Iris pigment epithelial cell (primary cell): ENCODE data around the gene SPATA9.

ENCODE experiments used
- DNase-seq: peaks from one replicate; pipeline ENCODE4 v3.0.0-alpha.2; 2011; ENCODE audit warnings: low read depth

SPATA9 gene, protein sequence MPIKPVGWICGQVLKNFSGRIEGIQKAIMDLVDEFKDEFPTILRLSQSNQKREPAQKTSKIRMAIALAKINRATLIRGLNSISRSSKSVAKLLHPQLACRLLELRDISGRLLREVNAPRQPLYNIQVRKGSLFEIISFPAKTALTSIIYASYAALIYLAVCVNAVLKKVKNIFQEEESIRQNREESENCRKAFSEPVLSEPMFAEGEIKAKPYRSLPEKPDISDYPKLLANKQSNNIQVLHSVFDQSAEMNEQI

DNA sequence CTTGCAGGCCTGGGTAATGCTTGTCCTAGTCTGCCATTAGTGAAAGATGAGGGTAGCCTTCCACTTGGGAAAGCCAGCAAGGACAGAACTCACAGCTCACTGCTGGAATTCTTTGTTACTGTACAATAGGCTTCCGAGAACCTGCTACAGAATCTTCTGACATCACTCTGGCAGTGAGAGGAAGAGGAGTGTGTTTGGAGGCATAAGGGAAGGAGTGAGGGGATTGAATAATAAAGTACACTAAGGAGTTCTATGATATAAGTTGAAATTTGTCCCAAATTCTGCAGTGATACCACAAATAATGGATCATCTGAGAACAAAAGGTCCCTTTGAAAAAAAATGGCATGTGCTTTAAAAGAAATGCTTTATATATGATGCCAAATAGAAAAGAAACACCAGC lies at the start of gene SPATA9:
SPATA9 (minus strand) TSS at position 101 of the 400 bp plus-strand sequence. CDS start 137 bp downstream, outside the sequence.
- DNase-seq: no peak

DNA sequence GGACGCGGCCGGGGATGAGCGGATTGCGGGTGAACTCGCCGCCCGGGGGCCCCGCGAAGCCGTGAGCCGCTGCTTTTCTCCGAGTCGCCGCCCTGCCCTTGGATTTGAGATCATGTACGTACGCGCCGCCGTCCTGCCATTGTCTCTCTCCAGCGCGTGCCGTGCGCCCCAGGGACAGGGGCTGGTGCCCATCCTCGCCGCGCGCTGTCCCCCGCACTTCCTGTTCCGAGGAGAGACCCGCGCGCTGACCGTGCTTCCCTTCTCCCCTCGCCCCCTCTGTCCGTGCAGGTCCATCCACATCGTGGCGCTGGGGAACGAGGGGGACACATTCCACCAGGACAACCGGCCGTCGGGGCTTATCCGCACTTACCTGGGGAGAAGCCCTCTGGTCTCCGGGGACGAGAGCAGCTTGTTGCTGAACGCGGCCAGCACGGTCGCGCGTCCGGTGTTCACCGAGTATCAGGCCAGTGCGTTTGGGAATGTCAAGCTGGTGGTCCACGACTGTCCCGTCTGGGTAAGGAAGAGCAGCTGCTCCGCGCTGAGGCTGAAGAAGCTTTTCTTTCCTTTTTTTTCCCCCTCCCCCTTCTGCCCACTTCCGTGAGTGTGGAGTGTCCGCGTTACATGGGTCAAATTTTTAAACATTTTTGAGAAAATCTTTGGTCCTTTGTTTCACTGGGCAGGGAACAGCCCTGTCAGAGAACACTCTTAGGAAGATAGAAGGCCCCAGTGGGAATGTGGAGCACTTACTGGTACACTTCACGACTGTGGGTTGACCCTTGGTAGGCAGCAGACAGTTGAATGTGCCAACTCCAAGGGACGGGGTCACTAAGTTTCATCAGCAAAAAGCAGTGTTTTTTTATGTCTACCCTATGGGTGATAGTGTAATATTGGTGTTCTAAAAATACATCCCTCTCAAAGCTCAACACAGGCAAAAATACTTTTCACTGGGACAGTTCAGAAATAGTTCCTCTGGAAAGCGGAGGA lies 49.1 kb upstream of the SPATA9 start:
- peak; percentile 58 for DNase-seq

DNA sequence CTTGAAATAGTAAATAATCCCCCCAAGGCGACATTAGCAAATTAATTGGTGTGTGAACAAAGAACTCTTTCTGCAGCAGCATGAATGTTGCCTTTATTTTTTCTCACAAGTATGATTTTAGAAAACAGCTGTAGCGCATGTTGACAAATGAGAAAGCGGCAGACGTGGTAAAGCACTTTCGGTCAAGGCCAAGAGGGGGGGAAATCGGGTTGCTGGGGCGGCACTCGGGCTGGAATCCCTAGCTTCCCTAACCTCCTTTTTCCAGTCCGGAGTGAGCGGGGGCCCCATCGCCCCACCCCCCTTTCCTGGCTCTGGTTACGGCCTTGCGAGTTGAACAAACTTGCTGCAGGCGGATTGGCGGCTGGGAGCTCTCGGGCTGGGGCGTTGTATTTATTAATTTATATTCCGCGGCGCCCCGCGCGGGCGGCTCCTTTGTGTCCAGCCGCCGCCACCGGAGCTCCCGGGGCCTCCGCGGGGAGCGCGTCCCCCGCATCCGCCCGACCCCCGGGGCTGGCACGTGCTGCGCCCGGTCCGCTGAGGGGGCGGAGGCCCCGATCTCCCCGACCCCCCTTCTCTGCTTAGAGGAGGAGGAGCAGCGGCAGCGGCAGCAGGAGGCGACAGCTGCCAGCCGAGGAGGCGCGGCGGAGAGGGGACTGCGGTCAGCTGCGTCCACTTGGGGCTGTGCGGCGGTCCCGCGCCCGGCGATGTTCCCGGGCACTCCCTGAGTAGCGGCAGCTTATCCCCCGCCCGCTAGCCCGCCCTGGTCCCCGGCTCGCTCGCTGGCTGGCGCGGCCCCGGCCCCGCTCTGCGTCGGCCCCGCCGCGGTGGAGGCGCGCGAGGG lies 48.2 kb upstream of the SPATA9 start, which contains the start of gene RHOBTB3:
RHOBTB3 (plus strand) TSS at position 607 of the 841 bp plus-strand sequence. CDS start 347 bp downstream, outside the sequence.
- DNase-seq: peak; percentile 97

DNA sequence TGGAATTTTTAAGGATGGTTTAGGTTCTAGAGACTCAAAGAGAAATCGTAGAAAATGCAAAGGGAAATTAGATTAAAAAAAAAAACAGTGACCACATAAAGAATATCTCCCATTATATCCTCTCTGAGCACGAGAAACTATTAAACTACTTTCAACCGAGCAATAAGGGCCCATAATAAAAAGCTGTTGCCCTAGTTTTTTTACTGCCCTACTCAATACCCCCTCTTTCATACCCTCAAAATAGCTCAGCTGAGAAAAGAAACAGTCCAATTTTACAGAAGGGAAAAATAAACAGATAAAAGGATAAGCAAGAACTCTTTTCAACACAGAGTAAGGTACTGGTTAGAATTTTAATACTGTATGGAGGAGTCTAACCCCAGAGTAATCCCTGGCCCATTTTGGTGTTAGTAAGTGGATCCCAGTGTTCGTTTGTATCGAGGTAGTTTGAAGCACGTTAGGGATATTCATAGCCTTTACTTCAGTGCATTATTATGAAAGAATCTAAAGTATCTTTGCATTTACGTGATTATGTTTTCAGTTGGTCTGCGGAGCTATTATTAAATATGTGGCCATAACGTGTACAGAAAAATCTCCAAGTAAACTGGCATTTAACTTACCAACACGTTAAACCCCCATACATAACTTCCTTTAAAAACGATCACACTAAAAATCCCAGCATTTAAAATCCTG lies 47.4 kb upstream of the SPATA9 start:
- DNase-seq: peak; percentile 40

DNA sequence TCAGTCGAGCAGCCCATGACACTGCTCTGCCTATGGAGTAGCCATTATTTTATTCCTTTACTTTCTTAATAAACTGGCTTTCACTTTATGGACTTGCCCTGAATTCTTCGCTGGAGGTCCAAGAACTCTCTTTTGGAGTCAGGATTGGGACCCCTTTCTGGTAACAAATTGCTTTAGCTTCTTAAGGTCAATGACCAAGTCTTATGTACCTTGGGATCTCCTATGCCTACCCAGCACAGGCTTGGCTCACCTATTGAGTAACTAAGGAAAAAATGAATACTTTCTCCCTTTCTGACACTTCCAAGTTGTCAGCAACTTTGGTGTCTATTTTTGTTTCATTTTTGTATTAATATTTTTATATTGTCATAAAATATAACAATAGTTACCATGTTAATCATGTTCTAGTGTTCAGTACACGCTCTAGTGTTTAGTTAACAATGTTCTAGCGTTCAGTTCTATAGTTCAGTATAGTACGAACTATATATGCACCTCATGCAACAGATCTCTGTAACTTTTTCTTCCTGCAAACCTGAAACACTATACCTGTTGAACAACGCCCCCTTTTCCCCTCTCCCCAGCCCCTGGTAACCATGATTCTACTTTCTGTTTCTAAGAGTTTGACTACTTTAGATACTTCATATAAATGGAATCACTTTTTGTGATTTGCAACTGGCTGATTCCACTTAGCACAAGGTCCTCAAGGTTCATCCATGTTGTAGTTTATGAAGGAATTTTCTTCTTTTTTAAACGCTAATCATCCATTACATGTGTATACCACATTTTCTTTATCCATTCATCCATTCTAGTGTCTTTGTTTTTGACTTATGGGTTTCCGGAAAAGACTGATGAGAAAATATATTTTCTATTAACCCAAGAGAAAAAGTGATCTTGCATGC lies 46.6 kb upstream of the SPATA9 start:
- no peak for DNase-seq

DNA sequence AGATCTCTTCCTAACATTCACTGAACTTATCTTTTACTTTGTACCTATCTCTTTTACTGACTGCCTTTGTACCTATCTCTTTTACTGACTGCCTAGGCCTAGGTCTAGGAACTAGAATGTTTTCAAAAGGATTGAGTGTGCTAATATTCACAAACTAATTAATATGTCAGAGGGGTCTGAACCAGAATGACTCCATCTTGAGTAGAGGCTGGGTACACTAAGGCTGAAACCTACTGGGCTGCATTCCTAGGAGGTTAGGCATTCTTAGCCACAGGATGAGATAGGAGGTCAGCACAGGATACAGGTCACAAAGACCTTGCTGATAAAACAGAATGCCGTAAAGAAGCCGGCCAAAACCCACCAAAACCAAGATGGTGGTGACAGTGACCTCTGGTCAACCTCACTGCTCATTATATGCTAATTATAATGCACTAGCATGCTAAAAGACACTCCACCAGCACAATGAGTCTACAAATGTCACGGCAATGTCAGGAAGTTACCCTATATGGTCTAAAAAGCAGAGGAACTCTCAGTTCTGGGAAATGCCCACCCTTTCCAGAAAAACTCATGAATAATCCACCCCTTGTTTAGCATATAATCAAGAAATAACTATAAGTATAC lies 45.8 kb upstream of the SPATA9 start:
- DNase-seq: peak; percentile 40

DNA sequence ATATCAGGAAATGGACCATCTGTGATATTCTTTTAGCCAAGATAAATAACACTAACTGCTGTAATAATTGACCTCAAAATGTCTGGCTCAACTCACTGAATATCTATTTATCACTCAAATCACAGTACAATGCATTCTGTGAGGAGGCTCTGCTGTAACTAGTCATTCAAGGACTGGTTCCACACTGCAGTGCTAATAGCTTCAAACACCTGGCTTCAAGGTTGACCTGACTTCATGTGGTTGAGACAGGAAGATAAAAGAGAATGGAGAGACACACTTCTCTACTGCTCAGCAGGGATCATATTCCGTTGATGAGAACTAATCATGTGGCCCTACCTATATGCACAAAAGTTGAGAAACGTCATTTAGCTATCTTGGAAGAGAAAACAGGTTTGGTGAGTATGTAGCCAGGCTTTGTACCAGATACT lies 45.0 kb upstream of the SPATA9 start:
- DNase-seq: peak; percentile 50

DNA sequence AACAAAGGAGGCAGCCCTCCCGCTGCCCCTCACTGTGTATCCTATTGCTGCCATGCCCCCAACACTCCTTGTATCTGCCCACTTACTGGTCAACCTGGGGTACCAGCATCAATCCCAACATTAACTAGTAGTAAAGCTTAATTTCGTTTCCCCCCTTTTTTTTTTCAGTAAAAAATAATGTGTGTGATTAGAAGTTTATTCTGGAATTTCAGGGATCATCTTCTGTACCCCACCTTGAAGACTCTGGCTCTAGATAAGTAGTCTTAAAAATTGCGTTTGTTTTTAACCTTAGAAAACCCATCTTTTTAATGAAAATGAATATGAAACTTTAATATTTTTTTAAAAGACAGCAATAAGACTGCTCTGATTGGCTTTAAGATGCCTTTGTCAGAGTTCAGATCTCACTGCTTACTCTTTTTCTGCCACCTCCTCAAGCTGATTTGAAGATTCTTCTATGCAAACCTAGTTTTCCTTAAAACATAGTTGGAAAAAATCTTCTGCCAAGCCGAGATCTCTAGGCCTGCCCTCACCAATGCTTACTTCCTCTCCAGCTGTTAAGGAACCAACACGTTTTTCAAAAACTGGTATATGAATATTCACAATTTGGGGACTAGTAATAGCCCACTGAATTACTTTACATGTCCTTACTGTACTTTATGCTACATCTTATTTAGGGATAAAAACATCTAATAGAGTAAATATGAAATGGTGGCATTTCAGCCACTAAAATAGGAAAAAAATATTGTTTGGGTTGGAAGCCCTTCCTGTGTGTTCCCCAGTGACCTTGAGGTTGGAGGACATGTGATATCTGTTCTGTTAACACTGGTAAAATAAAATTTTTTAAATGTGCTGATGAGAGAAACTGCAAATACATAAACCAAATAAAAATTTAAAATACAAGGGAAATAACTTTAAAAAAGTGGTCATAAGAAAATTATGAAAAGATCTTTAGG lies 44.3 kb upstream of the SPATA9 start:
- DNase-seq: no peak

DNA sequence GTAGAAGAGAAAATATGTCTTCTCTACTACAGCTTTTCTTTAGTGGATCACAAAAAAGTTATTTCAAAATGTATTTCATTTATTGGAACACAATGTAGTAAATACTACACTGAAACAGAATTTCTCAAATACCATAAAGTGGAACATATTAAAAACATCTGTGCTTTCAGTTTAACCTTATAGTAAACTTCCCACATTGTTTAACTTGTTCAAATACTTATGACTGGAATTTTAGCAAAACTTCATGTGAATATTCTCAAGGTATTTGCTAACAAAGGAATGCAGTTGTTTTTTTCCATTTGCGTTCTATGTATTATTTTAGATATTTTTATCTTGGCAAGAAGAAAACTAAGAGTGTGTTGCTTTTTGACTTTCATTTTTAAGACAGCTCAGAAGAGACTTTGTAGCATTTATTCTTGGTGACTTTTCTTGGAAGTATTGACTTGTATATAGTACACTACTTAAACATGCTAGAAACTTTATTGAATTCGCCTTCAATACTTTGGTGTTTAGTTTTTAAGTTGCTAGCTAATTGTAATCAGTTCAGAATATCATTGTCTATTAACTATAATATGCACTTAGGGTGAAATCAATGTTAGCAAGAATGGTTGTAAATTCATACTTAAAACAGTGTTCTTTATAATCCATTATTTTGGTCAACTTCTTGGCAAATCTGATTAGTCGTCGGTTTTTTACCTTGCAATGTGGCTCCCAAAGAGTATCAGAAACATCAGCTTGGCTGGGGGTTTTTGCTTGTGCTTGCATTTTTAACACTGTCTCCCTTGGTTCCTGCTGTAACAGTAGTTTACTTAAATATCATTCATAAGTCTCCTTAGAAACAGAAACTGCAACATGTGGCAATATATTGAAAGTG lies 43.4 kb upstream of the SPATA9 start:
- peak; percentile 79 for DNase-seq

DNA sequence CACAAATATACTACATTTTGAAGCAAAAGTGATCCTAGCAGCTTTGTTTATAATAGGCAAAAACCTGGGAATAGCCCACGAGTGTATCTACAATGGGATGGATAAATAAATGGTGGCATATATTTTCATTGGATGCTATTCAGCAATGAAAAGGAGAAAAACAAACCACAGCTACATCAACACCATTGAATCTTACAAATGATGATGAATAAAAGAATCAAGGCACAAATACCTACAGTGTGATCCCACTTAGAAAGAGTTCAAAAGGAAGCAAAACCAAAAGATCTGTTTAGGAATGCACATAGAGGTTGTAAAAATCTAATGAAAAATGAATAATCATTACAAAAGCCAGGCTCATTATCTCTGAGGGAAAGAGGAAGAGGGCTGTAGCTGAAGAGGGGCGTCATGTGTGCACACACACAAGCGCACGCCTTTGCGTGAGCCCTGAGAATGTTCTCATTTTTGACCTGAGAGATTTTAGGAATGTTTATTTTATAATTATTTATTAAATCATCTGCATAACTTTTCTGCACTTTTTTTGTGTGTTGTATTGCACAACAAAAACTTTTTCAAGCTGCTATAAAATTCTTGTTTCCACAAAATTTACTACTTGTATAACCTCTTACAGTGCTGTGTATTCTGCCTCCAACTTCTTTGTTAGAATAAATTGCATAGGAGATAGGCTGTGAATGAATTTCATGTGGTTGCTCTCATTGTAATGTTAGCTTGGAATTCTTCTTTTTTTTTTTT lies 42.5 kb upstream of the SPATA9 start:
- no peak for DNase-seq

DNA sequence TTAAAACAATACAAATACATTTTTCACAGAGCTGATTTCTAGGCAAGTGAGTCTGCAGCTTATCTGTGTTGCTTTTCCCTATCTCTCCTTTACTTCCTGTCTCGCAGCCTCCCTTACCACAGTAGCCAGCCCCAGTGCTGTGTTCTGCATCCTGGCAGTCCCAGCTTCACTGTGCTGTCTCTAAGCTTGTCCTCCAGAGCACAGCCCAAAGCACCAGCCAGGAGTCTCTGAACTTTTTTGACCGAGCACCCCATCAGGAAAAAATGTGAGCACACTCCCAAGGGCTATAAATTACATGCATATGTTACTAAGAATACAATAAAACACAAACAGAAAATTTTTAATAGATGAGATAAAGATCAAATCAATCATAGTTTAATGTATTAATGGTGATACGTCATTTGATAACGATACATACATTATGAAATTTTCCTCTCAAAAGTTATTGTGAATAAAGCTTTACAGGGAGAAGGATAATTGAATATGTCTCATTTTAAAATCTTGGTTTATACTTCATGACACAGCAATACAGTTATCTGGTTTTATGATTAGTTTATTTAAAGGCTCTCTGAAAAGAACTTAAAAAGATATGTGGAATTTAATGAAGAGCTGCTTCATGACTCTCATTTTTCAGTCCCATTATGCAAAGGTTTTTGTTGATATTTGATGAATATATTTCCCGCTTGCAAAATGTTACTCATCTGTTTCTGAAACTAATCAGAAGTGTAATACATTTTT lies 41.0 kb upstream of the SPATA9 start:
- peak; percentile 75 for DNase-seq

DNA sequence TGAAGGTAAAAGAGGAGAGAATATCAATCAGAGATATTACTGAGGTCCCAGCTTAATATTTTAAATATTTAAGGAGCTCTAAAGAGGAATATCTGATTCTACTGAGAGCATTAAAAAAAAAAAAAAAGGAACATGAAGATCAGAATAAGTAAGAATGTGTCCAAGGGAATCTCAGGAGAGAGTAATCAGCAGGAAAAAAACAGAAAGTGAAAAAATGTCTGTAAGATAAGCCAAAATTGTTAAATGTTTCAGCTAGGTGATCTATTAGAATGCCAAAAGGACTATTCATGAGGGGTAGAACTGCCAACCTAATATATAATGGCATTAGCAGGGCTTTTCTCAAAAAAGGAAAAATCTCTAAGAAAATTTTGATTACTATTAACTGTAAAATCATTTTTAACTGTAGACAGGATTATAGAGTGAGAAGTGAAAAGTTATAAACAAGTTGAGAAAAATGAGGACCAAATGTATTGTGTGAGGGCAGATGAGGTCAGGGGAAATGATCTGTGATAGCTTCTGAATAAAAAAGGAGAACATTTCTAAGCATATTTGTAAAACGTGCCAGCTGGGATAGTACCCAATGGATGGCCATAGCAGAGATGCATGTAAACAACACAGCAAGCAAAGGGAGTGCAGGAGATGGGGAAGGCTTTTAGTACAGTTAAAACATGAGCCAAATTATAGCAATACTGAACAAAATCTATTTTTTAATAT lies 38.9 kb upstream of the SPATA9 start:
- DNase-seq: no peak

DNA sequence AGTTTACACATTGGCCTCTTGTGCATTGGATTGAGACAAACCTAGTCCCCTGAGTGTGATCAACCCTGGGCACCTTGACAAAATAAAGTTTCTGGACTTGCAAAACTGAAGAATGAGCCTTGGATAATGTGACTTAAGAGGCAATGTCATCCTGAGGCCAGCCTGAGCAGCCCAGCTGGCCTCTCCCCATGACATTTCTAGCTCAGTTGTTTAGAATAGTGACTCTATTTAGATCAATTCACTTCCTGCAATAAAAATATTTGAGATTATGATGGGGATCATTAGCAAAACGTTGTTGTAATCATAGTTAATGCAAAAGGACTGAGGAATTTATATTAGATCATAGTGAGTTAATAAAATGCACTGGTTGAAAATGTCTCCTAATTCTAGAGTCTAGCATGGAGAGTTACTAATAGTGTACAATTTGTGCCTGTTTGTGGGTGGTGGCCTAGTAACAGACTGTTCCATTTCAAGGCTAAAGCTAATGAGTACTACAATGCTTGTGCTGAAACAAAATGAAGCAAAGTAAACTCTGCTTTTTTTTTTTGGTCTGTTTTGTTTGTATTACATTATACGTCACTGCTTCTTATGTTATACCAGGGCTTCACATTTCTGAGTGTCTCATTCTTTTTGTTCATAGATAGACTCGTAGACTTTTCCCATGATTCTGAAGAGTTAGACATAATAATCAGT lies 37.4 kb upstream of the SPATA9 start:
- peak; percentile 51 for DNase-seq

DNA sequence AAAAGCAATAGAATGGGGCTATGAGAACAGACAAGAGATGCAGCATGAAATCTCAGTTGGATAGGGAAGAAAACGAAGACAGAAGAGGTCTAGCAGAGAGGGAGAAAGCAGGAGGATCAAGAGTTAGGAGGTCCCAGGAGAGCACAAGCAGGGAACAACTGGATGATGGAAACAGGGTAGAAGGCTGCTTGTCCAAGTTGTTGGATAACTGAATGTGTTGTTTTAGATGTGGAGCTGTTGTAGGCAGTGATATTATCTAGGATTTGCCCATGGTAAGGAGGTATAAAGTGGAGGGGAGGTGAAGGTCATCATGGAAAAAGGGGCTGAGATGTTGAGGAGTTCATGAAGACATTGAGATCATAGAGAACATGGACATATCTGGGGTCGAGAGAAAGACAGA lies 35.9 kb upstream of the SPATA9 start:
- no peak for DNase-seq

DNA sequence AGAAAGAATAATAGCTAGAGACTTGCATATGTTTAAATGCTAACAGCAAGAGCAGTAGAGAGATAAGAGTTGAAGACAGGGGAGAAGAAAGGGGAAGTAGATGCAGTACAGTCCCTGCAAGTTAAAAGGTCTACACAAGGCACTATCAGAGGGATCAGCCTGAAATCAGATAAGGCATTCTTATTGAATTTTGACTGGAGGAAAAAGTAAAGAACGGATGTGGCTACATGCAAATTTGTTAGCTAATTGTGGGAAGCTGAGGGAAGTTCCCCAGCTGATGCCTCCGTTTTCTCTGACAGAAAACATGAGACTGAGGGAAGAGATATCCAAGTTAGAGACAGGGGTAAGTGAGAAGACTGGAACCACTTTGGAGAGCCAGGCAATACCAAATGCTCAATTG lies 35.4 kb upstream of the SPATA9 start:
- no peak for DNase-seq
